ENCODE data around the gene CENATAC. TPM values are rescaled to one million over a fixed set of nuclear protein-coding genes. Genes with fewer than 3 reads are reported as not detected.
"Not testable (repeated sequence)": the region's sequence is repeated elsewhere in the genome, so short reads cannot be mapped to it uniquely, and the experiment has no call there.

CENATAC gene
- total RNA-seq, 1 experiment from 2014 or later, result 46.9 TPM

DNA sequence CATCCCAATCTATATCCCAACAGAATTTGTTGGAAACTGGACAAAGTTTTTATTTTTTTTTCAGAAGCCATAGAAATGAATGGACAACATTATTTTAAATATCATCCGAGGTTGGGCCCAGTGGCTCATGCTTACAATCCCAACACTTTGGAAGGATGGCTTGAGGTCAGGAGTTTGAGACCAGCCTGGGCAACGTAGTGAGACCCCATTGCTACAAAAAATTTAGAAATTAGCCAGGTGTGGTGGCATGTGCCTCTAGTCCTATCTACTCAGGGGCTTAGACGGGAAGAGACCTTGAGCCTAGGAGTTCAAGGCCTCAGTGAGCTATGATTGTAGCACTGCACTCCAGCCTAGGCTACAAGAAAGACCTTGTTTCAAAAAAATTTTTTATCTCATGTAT, 36.9 kb downstream of the CENATAC start:
- DNase-seq, result no peak
- intact Hi-C loops (cut with micrococcal nuclease; ENCODE audit: unreplicated experiment), result no loop called here
- Mint-ChIP-seq H3K4me1 (ENCODE audit: low read depth, unreplicated experiment) (peaks cover 2% of the 10 kb centered on the region), H3K27ac (ENCODE audit: unreplicated experiment) (no peak overlapping the region), H3K4me3 (ENCODE audit: low read depth, unreplicated experiment) (no peak overlapping the region), H3K9me3 (ENCODE audit: low read depth, unreplicated experiment) (no peaks in the 10 kb centered on the region), H3K36me3 (ENCODE audit: insufficient read depth, unreplicated experiment) (peaks cover 4% of the 10 kb centered on the region), H3K27me3 (ENCODE audit: unreplicated experiment) (no peaks in the 10 kb centered on the region)
- BruUV-seq (replicated peaks), result no TSS peak
- CTCF ChIA-PET, result no interaction called here
- TF ChIP-seq, protein P1, sequence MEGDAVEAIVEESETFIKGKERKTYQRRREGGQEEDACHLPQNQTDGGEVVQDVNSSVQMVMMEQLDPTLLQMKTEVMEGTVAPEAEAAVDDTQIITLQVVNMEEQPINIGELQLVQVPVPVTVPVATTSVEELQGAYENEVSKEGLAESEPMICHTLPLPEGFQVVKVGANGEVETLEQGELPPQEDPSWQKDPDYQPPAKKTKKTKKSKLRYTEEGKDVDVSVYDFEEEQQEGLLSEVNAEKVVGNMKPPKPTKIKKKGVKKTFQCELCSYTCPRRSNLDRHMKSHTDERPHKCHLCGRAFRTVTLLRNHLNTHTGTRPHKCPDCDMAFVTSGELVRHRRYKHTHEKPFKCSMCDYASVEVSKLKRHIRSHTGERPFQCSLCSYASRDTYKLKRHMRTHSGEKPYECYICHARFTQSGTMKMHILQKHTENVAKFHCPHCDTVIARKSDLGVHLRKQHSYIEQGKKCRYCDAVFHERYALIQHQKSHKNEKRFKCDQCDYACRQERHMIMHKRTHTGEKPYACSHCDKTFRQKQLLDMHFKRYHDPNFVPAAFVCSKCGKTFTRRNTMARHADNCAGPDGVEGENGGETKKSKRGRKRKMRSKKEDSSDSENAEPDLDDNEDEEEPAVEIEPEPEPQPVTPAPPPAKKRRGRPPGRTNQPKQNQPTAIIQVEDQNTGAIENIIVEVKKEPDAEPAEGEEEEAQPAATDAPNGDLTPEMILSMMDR (IDR thresholded peaks at IDR 0.05; ENCODE audit: unreplicated experiment), result no peak

DNA sequence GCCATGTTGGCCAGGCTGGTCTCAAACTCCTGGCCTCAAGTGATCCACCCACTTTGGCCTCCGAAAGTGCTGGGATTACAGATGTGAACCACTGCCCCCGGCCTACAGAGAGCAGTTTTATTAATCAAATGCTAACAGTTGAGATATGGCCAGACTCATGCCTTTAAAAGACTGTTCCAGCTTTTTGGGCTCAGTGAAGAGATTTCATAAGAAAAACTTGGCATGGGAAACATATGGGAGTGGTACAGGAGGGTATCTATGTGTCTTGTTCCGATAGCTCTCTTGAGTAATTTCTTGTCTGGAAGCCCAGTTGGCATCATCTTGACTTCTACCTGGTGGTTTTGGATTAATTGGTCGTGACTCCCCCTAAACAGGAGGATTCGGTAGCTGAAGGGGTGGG, 40.9 kb downstream of the CENATAC start:
- BruUV-seq (replicated peaks), result no TSS peak
- Mint-ChIP-seq H3K4me3 (ENCODE audit: low read depth, unreplicated experiment) (no peak overlapping the region), H3K4me1 (ENCODE audit: low read depth, unreplicated experiment) (no peaks in the 10 kb centered on the region), H3K9me3 (ENCODE audit: low read depth, unreplicated experiment) (no peaks in the 10 kb centered on the region), H3K27me3 (ENCODE audit: unreplicated experiment) (no peaks in the 10 kb centered on the region), H3K27ac (ENCODE audit: unreplicated experiment) (no peak overlapping the region), H3K36me3 (ENCODE audit: insufficient read depth, unreplicated experiment) (no peaks in the 10 kb centered on the region)
- CTCF ChIA-PET, result no interaction called here
- TF ChIP-seq, protein P1 (IDR thresholded peaks at IDR 0.05; ENCODE audit: unreplicated experiment), result no peak
- intact Hi-C loops (cut with micrococcal nuclease; ENCODE audit: unreplicated experiment), result no loop called here
- DNase-seq, result no peak

DNA sequence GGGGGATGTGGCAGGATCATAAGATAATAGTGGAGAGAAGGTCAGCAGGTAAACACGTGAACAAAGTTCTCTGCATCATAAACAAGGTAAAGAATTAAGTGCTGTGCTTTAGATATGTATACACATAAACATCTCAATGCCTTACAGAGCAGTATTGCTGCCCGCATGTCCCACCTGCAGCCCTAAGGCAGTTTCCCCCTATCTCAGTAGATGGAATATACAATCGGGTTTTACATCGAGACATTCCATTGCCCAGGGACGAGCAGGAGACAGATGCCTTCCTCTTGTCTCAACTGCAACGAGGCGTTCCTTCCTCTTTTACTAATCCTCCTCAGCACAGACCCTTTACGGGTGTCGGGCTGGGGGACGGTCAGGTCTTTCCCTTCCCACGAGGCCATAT, 41.5 kb downstream of the CENATAC start:
- H3K36me3 Mint-ChIP-seq (ENCODE audit: insufficient read depth, unreplicated experiment); intact Hi-C loops (cut with micrococcal nuclease; ENCODE audit: unreplicated experiment); H3K27ac Mint-ChIP-seq (ENCODE audit: unreplicated experiment); H3K4me3 Mint-ChIP-seq (ENCODE audit: low read depth, unreplicated experiment); CTCF ChIA-PET; DNase-seq; BruUV-seq (replicated peaks); H3K4me1 Mint-ChIP-seq (ENCODE audit: low read depth, unreplicated experiment); H3K27me3 Mint-ChIP-seq (ENCODE audit: unreplicated experiment); H3K9me3 Mint-ChIP-seq (ENCODE audit: low read depth, unreplicated experiment): not testable (repeated sequence)

DNA sequence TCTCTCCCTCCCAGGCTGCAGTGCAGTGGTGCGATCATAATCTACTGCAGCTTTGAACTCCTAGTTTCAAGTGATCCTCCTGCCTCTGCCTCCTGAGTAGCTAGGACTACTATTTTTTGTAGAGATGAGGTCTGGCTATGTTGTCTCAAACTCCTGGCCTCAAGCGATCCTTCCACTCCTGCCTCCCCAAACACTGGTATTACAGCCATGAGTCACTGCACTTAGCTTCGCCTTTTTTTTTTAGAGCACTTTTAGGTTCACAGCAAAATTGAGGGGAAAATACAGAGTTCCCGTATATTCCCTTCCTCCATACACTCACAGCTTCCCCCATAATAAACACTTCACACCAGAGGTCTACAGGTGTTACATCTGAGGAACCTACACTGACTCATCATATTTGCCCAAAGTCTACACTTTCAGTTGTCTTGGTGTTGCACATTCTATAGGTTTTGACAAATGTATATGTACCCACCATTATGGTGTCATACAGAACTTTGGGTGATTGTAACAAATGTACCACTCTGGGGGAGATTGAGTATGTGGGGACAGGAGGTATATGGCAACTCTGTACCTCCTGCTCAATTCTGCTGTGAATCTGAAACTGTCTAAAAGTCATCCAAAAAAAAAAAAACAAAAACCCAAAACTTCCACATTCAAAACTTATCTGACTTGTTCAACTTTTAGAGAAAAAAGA, 44.0 kb downstream of the CENATAC start:
- no peaks in the 10 kb centered on the region for H3K9me3 Mint-ChIP-seq (ENCODE audit: low read depth, unreplicated experiment)
- H3K27ac Mint-ChIP-seq (ENCODE audit: unreplicated experiment), result no peak overlapping the region
- H3K4me3 Mint-ChIP-seq (ENCODE audit: low read depth, unreplicated experiment), result no peak overlapping the region
- H3K27me3 Mint-ChIP-seq (ENCODE audit: unreplicated experiment), result no peaks in the 10 kb centered on the region
- intact Hi-C loops (cut with micrococcal nuclease; ENCODE audit: unreplicated experiment), result no loop called here
- TF ChIP-seq, protein P1 (IDR thresholded peaks at IDR 0.05; ENCODE audit: unreplicated experiment), result no peak
- no TSS peak for BruUV-seq (replicated peaks)
- DNase-seq, result no peak
- peaks cover 25% of the 10 kb centered on the region for H3K36me3 Mint-ChIP-seq (ENCODE audit: insufficient read depth, unreplicated experiment)
- no peaks in the 10 kb centered on the region for H3K4me1 Mint-ChIP-seq (ENCODE audit: low read depth, unreplicated experiment)
- CTCF ChIA-PET, result interaction anchor here (0.7 to 1.2 kb wide), 3 partner anchors 9 to 924 kb away, joined by 4 to 5 read pairs (median 4); partner anchors contain the start of gene SLC37A4

DNA sequence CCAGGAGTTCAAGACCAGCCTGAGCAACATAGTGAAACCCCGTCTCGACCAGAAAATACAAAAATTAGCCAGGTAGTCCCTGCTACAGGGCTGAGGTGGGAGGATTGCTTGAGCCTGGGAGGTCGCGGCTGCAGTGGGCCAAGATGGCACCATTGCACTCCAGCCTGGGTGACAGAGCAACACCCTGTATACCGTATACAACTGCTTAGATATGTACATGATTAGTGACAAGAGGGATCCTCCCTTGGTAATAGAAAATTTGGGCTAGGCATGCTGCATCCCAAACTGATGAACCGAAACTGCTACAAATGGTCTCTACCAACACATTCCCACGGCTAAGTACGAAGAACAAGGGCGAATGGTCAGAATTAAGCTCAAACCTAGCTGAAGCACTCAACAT, 45.0 kb downstream of the CENATAC start:
- no TSS peak for BruUV-seq (replicated peaks)
- CTCF ChIA-PET, result no interaction called here

More for the DNA sequence above, 45.0 kb downstream of the CENATAC start:
- peaks cover 32% of the 10 kb centered on the region for H3K36me3 Mint-ChIP-seq (ENCODE audit: insufficient read depth, unreplicated experiment)
- intact Hi-C loops (cut with micrococcal nuclease; ENCODE audit: unreplicated experiment), result no loop called here
- no peak for DNase-seq
- no peaks in the 10 kb centered on the region for H3K4me1 Mint-ChIP-seq (ENCODE audit: low read depth, unreplicated experiment)
- H3K9me3 Mint-ChIP-seq (ENCODE audit: low read depth, unreplicated experiment), result no peaks in the 10 kb centered on the region
- no peaks in the 10 kb centered on the region for H3K27me3 Mint-ChIP-seq (ENCODE audit: unreplicated experiment)
- no peak overlapping the region for H3K27ac Mint-ChIP-seq (ENCODE audit: unreplicated experiment)
- TF ChIP-seq, protein P1 (IDR thresholded peaks at IDR 0.05; ENCODE audit: unreplicated experiment), result no peak
- H3K4me3 Mint-ChIP-seq (ENCODE audit: low read depth, unreplicated experiment), result no peak overlapping the region

Measured in Calu3 (cell line).